ENCODE results near the gene ZP3.
A peak's percentile ranks its signal among the peaks of the same experiment; 100 is the strongest.
"Not testable (repeated sequence)": the region's sequence is repeated elsewhere in the genome, so short reads cannot be mapped to it uniquely, and the experiment has no call there.

The ZP3 gene

DNA sequence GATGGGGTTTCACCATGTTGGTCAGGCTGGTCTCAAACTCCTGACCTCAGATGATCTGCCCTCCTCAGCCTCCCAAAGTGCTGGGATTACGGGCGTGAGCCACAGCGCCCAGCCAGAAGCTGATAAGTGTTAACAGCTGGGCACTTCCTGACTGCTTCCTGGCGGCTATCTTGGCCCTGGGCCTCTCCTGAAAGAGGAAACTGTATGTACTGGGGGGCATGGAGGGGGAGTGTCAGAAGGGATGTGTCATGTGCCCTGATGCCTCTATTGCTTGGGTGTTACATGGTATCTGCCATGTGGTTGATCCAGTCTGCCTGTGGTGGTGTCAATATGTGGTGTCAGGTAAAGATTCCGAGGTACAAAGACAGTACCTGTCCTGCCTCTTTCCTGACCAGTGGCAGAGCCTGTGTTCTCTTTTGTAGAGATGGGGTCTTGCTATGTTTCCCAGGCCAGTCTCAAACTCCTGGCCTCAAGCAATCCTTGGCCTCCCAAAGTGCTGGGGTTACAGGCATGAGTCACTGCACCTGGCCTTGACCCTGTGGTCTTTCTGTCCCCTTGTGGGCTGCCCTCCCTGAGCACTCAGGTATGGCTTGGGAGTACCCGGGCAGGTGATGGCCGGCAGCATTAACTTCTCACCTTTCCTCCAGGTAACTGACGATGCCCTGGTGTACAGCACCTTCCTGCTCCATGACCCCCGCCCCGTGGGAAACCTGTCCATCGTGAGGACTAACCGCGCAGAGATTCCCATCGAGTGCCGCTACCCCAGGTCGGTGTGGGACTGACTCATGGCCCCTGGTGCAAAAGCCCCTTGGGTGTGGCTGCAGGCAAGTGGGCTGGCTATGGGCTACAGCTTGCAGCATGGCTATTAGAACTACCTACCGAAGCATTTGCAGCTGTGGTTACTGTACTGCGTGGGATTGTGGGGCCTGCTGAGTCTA lies 4.4 kb downstream of the ZP3 start:
- TF ChIP-seq, protein P1, sequence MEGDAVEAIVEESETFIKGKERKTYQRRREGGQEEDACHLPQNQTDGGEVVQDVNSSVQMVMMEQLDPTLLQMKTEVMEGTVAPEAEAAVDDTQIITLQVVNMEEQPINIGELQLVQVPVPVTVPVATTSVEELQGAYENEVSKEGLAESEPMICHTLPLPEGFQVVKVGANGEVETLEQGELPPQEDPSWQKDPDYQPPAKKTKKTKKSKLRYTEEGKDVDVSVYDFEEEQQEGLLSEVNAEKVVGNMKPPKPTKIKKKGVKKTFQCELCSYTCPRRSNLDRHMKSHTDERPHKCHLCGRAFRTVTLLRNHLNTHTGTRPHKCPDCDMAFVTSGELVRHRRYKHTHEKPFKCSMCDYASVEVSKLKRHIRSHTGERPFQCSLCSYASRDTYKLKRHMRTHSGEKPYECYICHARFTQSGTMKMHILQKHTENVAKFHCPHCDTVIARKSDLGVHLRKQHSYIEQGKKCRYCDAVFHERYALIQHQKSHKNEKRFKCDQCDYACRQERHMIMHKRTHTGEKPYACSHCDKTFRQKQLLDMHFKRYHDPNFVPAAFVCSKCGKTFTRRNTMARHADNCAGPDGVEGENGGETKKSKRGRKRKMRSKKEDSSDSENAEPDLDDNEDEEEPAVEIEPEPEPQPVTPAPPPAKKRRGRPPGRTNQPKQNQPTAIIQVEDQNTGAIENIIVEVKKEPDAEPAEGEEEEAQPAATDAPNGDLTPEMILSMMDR (IDR thresholded peaks at IDR 0.05; ENCODE audit: control insufficient read depth, insufficient read depth, low read depth, low read length, missing control alignments) = no peak
- DNase-seq (ENCODE audit: low read depth) = no peak

DNA sequence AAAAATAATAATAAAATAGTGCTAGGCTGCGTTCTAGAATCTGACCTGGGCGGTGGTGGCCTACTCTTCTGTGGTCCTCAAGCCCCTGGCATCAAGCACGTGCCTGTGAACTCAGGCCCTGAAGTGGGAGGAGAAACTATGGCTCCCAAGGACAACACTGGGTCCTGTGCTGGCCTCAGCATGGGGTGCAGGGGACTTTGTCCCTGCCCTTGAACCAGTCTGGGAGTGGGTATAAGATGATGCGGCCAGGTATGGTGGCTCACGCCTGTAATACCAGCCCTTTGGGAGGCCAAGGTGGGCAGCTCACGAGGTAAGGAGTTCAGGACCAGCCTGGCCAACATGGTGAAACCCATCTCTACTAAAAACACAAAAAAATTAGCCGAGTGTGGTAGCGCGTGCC lies 5.5 kb downstream of the ZP3 start:
- TF ChIP-seq, protein P1 (IDR thresholded peaks at IDR 0.05; ENCODE audit: control insufficient read depth, insufficient read depth, low read depth, low read length, missing control alignments) = no peak
- DNase-seq (ENCODE audit: low read depth) = no peak
- H3K4me3 ChIP-seq (ENCODE audit: control insufficient read depth, low read depth, low read length) = no peak overlapping the region

More for the DNA sequence above, 4.4 kb downstream of the ZP3 start:
- no peak overlapping the region for H3K4me3 ChIP-seq (ENCODE audit: control insufficient read depth, low read depth, low read length)

DNA sequence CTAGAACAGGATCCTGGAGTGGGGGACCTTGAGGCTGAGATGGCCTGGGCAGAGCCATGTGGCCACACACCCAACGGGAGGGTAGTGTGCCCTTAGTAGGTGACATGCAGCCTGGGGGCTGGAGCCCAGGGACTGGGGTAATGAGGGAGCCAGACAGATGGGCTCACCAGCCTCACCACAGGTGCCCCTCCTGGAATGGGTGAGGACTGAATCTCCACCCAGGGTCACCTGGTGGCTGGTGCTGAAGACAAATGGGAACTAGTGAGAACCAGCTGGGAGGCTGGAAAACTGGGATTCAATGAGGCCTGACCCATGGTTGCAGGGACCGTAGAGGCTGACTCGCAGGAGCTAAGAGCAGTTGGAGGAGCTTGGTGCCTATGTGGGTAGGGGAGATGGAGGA lies 6.1 kb downstream of the ZP3 start:
- no peak overlapping the region for H3K4me3 ChIP-seq (ENCODE audit: control insufficient read depth, low read depth, low read length)
- DNase-seq (ENCODE audit: low read depth) = no peak
- TF ChIP-seq, protein P1 (IDR thresholded peaks at IDR 0.05; ENCODE audit: control insufficient read depth, insufficient read depth, low read depth, low read length, missing control alignments) = no peak

DNA sequence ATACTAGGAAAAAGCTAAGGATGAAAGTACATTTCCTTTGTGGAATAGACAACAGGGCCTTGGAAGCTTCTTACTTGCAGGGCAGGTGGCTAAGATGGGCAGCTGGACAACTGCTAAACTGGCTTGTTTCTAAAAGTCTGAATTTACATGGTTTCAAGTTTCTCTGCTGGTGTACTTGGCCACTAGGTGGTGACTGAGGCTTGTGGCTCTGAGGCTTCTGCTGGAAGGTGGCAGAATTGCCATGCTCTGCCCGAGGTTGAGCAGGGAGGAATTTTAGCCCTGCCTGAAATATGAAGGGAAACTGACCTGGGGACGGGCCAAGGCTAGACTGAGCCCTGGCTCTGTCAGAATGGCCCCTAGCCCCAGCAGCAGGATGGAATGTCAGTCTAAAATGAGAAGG lies 13.1 kb downstream of the ZP3 start:
- not testable (repeated sequence) for H3K4me3 ChIP-seq (ENCODE audit: control insufficient read depth, low read depth, low read length)
- DNase-seq (ENCODE audit: low read depth) = peak; percentile 55
- TF ChIP-seq, protein P1 (IDR thresholded peaks at IDR 0.05; ENCODE audit: control insufficient read depth, insufficient read depth, low read depth, low read length, missing control alignments) = peak; percentile 69

DNA sequence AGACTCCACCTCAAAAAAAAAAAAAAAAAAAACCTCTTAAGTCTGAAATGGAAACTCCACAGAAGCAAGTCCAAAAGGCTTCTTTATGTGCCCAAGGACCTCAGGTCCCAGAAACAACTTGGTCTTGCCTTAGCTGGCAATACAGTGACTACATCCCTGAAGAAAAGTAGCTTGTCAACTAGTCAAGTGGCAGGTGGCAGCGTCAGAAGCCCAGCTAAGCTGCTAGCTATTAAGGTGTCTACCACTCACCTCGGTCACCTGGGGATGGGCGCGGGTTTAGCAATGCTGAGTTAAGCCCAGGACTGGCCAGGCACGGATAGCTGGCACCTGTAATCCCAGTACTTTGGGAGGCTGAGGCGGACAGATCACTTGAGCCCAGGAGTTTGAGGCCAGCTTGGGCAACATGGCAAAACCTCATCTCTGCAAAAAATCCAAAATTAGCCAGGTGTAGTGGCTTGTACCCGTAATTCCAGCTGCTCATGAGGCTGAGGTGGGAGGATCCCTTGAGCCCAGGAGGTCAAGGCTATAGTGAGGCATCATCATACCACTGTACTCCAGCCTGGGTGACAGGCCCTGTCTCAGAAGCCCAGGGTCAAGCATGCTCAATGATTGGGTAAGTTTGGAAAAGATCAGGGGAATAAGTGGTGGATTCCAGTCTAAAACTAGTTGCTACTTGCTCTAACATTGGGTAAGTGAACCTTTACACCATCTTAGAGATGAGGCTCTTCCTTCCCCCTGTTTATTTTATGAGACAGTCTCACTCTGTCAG lies 14.6 kb downstream of the ZP3 start:
- DNase-seq (ENCODE audit: low read depth); H3K4me3 ChIP-seq (ENCODE audit: control insufficient read depth, low read depth, low read length): not testable (repeated sequence)

DNA sequence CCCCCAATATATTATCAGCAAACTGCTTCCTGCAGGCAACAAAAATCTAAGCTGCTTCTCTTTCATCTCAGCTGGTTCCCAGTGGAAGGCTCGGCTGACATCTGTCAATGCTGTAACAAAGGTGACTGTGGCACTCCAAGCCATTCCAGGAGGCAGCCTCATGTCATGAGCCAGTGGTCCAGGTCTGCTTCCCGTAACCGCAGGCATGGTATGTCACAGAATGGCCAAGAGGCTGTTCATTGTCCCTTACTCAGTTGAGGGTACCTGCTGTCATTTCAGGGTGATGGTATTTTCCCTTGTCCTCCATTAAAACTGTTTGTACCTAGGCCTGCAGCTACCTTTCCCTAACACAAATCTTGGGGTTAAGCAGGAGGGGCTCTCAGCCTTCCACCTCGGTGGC lies 15.7 kb downstream of the ZP3 start:
- not testable (repeated sequence) for H3K4me3 ChIP-seq (ENCODE audit: control insufficient read depth, low read depth, low read length); DNase-seq (ENCODE audit: low read depth)

DNA sequence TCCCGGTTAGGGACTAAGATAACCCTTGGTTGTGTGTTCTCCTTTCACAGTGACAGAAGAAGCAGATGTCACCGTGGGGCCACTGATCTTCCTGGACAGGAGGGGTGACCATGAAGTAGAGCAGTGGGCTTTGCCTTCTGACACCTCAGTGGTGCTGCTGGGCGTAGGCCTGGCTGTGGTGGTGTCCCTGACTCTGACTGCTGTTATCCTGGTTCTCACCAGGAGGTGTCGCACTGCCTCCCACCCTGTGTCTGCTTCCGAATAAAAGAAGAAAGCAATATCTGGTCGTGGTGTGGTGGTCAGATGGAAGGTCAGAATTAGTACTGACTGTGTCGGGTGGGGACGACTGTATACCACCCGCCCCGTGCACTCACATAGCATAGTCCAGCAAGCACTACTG lies 17.0 kb downstream of the ZP3 start:
- DNase-seq (ENCODE audit: low read depth) = not testable (repeated sequence)

DNA sequence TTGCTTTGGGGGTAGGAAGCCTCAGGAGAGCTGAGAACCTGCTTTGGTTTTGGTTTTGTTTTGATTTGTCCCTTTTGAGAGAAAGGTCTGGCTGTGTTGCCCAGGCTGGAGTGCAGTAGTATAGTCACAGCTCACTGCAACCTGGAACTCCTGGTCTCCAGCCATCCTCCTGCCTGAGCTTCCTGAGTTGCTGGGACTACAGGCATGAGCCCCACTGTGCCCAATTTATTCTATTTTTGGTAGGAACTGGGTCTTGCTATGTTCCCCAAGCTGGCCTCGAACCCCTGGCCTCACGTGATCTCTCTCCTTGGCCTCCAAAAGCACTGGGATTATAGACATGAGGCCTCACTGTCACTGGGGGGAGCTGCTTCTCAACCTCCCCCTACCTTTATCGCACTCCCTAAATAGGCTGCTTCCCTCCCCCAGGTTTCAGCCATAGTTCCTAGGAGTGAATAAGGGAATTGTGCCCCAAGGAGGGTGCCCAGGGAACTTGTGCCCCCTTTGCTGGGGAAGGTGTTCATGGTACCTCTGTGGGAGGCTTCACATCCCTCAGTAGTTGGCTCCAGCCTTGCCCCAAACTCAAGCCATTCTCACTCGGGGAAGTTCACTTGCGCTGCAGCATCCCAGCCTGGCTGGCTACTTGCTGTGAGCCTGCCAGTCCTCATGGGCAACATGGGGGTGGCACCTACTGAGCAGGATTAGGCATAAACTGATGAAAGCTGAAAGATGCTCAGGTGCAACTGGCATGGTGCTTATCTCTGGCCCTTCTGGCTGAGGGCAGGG lies 18.1 kb downstream of the ZP3 start:
- DNase-seq (ENCODE audit: low read depth); H3K4me3 ChIP-seq (ENCODE audit: control insufficient read depth, low read depth, low read length): not testable (repeated sequence)

More for the DNA sequence above, 17.0 kb downstream of the ZP3 start:
- H3K4me3 ChIP-seq (ENCODE audit: control insufficient read depth, low read depth, low read length) = not testable (repeated sequence)

DNA sequence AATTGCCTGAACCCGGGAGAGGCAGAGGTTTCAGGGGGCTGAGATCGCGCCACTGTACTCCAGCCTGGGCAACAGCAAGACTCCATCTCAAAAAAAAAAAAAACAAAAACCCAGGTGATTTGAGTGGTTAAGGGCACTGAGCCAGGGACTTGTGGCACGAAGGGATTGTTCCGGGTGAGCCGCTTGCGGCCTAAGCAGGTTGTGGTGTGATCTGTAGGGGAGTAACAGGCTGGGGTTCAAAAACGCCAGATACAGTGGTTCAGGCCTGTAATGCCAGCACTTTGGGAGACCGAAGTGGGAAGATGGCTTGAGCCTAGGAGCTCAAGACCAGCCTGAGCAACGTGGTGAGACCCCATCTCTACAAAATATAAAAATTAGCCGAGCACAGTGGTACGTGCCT lies 19.1 kb downstream of the ZP3 start:
- not testable (repeated sequence) for H3K4me3 ChIP-seq (ENCODE audit: control insufficient read depth, low read depth, low read length); DNase-seq (ENCODE audit: low read depth)

DNA sequence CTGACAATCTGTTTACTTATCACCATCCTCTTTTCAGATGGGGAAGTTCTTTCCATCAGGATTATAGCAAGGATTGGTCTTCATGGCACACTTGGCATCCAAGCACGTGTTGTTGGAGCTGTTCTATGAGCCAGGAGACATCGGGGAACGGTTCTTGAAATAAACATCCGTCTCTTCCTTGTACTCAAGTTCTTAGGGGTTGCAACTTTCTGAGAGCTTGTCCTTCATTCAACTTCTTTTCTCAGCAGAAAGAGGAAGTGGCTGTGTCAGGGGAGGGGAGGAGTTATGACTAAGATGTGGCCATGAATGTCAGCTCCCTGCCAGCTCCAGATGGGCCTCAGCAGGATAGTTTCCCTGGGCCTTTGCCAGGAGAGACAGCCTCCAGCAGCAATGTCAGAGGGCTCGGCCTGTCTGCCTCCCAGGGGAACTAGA lies 20.8 kb downstream of the ZP3 start:
- DNase-seq (ENCODE audit: low read depth); H3K4me3 ChIP-seq (ENCODE audit: control insufficient read depth, low read depth, low read length): not testable (repeated sequence)

DNA sequence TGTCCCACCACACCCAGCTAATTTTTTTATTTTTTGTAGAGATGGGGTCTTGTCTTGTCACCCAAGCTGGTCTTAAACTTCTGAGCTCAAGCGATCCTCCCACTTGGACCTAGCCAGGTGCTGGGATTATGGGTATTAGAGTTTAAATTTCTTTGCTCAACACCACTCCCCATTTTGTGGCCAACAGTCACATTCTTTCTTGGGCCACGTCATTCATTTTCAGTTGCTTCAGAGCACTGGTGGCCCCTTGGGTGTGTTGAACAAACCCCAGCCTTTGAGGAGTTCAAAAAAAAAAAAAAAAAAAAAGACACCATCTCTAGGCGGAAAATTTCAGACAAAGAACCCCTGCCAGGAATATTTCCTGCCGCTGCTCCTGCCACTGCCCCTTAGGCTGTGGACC lies 32.3 kb downstream of the ZP3 start:
- not testable (repeated sequence) for DNase-seq (ENCODE audit: low read depth); H3K4me3 ChIP-seq (ENCODE audit: control insufficient read depth, low read depth, low read length)

DNA sequence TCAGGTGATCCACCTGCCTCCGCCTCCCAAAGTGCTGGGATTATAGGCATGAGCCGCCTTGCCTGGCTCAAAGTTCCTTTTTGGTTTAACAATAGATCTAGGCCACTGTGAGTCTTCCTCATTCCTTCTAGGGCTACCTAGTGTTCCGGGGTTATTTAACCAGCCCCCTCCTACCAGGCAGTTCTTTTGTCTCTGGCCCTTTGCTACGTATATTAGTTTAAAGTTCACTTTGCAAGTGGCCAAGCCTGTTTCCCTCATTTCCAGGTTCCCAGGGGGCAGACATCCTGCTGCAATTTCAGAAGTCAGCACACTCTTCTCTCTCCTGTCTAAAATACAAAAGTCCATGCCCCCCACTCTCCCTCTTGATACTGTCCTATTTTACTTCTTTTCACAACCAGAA lies 33.8 kb downstream of the ZP3 start:
- DNase-seq (ENCODE audit: low read depth); H3K4me3 ChIP-seq (ENCODE audit: control insufficient read depth, low read depth, low read length): not testable (repeated sequence)
